Measurements from ENCODE around the gene ERN1. TPM values are rescaled to one million over a fixed set of nuclear protein-coding genes. Genes with fewer than 3 reads are reported as not detected.

The ERN1 gene
- total and polyA plus RNA-seq, 2 of the 8 experiments (the other 6 are each of a cell fraction or from before 2014, with no cell fraction given): 1.8 to 3.9 TPM

GRCh38 chr17:64129765-64130558, at the start of gene ERN1 (continued):
- TF ChIP-seq CHD7 (IDR thresholded peaks at IDR 0.05; ENCODE audit: insufficient replicate concordance, low read length): no peak
- TF ChIP-seq NANOG (IDR thresholded peaks at IDR 0.05; ENCODE audit: insufficient read depth, low read depth, low read length, poor library complexity, severe bottlenecking): no peak
- 0 out of 2 replicates have a peak, but pooled peaks have one; percentile 13 for TF ChIP-seq SP1 (IDR thresholded peaks at IDR 0.05; ENCODE audit: low read depth, low read length)
- no peak for TF ChIP-seq BRCA1 (IDR thresholded peaks at IDR 0.05; ENCODE audit: low read depth, low read length)
- TF ChIP-seq HDAC6 (IDR thresholded peaks at IDR 0.05; ENCODE audit: low read depth, low read length): no peak
- TF ChIP-seq FOSL1 (IDR thresholded peaks at IDR 0.05; ENCODE audit: insufficient read depth, low read depth, low read length): no peak
- TF ChIP-seq TAF1 (IDR thresholded peaks at IDR 0.05; ENCODE audit: low read depth, low read length): peak; percentile 86
- no peak for TF ChIP-seq MAFK (IDR thresholded peaks at IDR 0.05; ENCODE audit: low read depth, low read length)
- TF ChIP-seq POLR2AphosphoS5 (IDR thresholded peaks at IDR 0.05; ENCODE audit: low read depth, low read length): peak; percentile 88
- no peak for TF ChIP-seq SIRT6 (IDR thresholded peaks at IDR 0.05; ENCODE audit: low read length)
- no peak for TF ChIP-seq GABPA (IDR thresholded peaks at IDR 0.05; ENCODE audit: borderline replicate concordance, insufficient read depth, low read length)
